H1 (cell line): ENCODE measurements around the gene ATG7.

Experiments used
- CREB1 ChIP-seq: IDR thresholded peaks from 2 replicates; pipeline ENCODE4 v1.6.1; 2012; ENCODE audit warnings: inconsistent platforms
- CTCF ChIP-seq, 3 experiments: IDR thresholded peaks; 1 replicate in 2 of 3; 2 replicates in 1 of 3; pipeline versions ENCODE4 v1.5.1 to v1.6.1; 2011; ENCODE audit warnings: low read length in 3 of 3, mild to moderate bottlenecking in 3 of 3, inconsistent platforms in 2 of 3, low read depth in 1 of 3, moderate library complexity in 1 of 3; ENCODE audit not compliant: insufficient read depth in 1 of 3; ENCODE audit errors: control extremely low read depth in 1 of 3
- EP300 ChIP-seq, 2 experiments: IDR thresholded peaks; 1 replicate in 1 of 2; 2 replicates in 1 of 2; pipeline ENCODE4 v1.6.1; 2011 to 2012; ENCODE audit warnings: low read depth in 2 of 2, low read length in 2 of 2, mild to moderate bottlenecking in 2 of 2, borderline replicate concordance in 1 of 2, inconsistent platforms in 1 of 2, moderate library complexity in 1 of 2
- JUN ChIP-seq: IDR thresholded peaks from 2 replicates; pipeline ENCODE4 v1.6.1; 2011; ENCODE audit warnings: low read depth, mild to moderate bottlenecking, improper control_type of control experiment, low read length
- POLR2AphosphoS5 ChIP-seq: IDR thresholded peaks from 2 replicates; pipeline ENCODE4 v1.6.1; 2011; ENCODE audit warnings: low read depth, low read length
- RAD21 ChIP-seq, 2 experiments: IDR thresholded peaks in 1 of 2; conservative IDR thresholded peaks in 1 of 2; 2 replicates each; pipeline ENCODE4 v1.6.1; 2011; ENCODE audit warnings: low read depth in 2 of 2, low read length in 2 of 2, improper control_type of control experiment in 1 of 2, inconsistent platforms in 1 of 2, mild to moderate bottlenecking in 1 of 2, moderate library complexity in 1 of 2
- RNF2 ChIP-seq: fragments of 200-900, 300-1000 bp; sonication (generic); IDR thresholded peaks from 2 replicates; pipeline ENCODE4 v1.7.1; 2016; ENCODE audit warnings: borderline replicate concordance, low read depth, mild to moderate bottlenecking, antibody characterized with exemption, low read length; ENCODE audit not compliant: poor library complexity, severe bottlenecking; ENCODE audit errors: missing control alignments
- SUZ12 ChIP-seq: fragments of 200-600 bp; sonication (generic); IDR thresholded peaks from 2 replicates; pipeline ENCODE4 v1.6.1; 2012; ENCODE audit warnings: mild to moderate bottlenecking, inconsistent platforms, low read length, moderate library complexity, mixed read lengths
- TAF1 ChIP-seq: IDR thresholded peaks from 2 replicates; pipeline ENCODE4 v1.6.1; 2011; ENCODE audit warnings: mild to moderate bottlenecking, low read depth, low read length
- TCF12 ChIP-seq: IDR thresholded peaks from 2 replicates; pipeline ENCODE4 v1.6.1; 2011; ENCODE audit warnings: low read depth, mild to moderate bottlenecking, low read length
- YY1 ChIP-seq: IDR thresholded peaks from 2 replicates; pipeline ENCODE4 v1.6.1; 2011; ENCODE audit warnings: low read depth, mild to moderate bottlenecking, low read length

GRCh38 chr3:11498177-11498576 lies 226.0 kb downstream of the ATG7 start:
- TF ChIP-seq JUN (no peak), CREB1 (no peak), YY1 (no peak), TAF1 (no peak), POLR2AphosphoS5 (no peak), CTCF (IDR thresholded peaks at IDR 0.05; ENCODE audit: control extremely low read depth in 1 of 3, insufficient read depth in 1 of 3, low read depth in 1 of 3, low read length in 3 of 3) (no peak), EP300 (IDR thresholded peaks at IDR 0.05; ENCODE audit: borderline replicate concordance in 1 of 2, low read depth in 2 of 2, low read length in 2 of 2) (no peak), RAD21 (IDR thresholded peaks at IDR 0.05 in 1 of 2, conservative IDR thresholded peaks at IDR 0.05 in 1 of 2; ENCODE audit: low read depth in 2 of 2, low read length in 2 of 2) (no peak), RNF2 (no peak), SUZ12 (no peak), TCF12 (no peak)
